ENCODE measurements around the gene KCNIP1.

GRCh38 chr5:170745481-170746071, 241.8 kb downstream of the KCNIP1 start:
- TF ChIP-seq CTCF (IDR thresholded peaks at IDR 0.05) = no peak
- TF ChIP-seq POLR2A (IDR thresholded peaks at IDR 0.05) = no peak
